ENCODE measurements around the gene ZNF865.

The ZNF865 gene

GRCh38 chr19:55647732-55648584 is 42.5 kb downstream of the ZNF865 start, which contains the start of gene CCDC106:
CCDC106 (plus strand) TSS chr19:55648212; CDS start chr19:55649047, 835 bp downstream.
- peak; percentile 28 for DNase-seq

DNA sequence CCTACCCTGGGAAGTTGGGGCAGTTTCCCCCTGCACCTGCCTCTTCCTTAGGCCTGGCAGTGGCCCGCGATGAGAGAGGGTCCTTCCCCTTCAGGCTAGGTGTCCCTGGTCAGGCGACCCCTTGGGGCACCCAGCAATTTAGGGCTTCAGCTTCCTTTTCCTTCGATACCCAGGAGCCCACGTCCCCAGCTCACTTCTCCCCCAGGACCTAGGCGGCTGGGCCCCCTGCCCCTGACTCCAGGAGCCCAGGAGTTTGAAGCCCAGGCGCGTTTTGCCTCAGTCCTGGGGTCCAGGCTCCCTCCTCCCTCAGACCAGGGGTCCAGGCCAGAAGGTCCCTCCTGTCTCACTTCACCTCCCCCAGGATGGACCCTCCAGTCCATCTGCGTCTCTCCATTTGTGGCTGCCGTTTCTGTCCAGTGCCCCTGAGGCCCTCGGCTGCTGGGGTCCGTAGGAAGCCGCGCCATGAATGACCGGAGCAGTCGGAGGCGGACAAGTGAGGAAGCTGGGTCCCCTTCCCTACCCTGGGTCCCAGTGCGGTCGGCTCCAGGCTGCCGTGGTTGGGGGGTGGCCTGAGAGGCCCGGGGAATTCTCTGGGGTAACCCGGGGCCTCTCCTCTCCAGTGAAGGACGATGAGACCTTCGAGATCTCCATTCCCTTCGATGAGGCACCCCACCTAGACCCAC is 43.3 kb downstream of the ZNF865 start:
- no peak for DNase-seq

DNA sequence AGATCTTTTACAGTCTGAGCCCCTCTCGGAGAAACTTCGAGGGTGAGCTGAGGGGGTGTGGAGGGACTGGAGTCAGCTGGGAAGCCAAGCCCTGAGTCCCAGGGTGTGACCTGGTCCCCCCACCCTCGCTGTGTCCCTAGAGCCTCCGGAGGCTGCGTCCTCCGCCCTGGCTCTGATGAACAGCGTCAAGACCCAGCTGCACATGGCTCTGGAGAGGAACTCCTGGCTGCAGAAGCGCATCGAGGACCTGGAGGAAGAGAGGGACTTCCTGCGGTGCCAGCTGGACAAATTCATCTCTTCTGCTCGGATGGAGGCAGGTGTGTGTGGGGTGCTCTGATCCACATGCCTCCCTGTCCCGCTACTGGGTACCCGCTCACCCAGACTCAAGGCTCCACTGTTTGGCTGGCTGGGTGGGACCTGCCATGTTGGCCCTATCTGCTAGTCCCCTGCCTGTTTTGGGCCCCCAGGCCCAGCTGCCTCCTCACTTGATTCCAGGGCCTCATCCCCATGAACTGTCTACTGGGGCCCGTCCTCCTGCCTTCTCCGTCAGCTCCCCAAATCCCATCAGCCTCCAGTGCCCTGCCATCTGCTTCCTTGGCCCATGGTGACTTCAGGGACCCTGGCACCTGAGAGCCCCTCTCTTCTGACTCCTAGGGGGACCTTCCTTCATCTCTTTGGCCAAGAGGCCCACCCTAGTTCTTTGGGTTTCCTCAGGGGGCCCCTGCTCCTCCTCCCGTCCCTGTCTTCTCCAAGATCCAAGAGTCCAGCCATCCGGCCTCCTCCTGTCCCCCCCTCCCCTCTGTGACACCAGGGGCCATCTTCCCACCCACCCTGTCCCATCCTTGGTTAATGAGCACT is 44.0 kb downstream of the ZNF865 start:
- DNase-seq: no peak

GRCh38 chr19:55650126-55650557 is 44.7 kb downstream of the ZNF865 start:
- DNase-seq: no peak

DNA sequence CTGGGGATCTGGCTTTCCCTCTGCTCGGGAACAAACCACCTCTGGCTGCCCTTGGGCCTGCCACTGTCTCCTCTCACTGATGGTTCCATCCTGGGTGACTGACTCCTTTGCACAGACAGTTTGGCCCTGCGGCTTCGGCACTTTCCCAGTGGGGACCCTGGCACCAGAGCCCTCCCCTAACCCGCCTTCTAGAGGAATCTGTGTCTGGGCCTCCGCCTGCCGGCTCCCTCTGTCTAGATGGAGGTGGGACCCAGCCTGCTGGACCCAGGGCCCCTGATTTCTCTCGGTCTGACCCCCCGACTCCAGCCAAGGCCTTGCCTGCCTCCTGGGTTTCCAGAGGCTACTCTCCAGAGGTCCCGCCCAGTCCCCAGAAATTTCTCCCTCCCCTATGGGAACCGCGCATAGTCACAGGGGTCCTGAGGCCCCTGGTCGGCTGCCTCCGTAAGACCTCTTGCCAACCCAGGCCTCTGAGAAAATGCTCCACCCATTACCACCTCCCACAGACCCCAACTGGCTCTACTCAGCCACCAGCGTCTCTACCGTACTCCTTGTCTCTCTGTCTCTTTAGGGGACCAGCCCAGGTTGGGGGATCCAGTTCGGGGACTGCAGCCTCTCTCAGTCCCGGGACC is 45.3 kb downstream of the ZNF865 start:
- no peak for DNase-seq

- no peak for DNase-seq
These were observed 45.8 kb downstream of the ZNF865 start for GRCh38 chr19:55651236-55651635.

GRCh38 chr19:55652311-55653128 is 47.1 kb downstream of the ZNF865 start:
- DNase-seq: no peak

DNA sequence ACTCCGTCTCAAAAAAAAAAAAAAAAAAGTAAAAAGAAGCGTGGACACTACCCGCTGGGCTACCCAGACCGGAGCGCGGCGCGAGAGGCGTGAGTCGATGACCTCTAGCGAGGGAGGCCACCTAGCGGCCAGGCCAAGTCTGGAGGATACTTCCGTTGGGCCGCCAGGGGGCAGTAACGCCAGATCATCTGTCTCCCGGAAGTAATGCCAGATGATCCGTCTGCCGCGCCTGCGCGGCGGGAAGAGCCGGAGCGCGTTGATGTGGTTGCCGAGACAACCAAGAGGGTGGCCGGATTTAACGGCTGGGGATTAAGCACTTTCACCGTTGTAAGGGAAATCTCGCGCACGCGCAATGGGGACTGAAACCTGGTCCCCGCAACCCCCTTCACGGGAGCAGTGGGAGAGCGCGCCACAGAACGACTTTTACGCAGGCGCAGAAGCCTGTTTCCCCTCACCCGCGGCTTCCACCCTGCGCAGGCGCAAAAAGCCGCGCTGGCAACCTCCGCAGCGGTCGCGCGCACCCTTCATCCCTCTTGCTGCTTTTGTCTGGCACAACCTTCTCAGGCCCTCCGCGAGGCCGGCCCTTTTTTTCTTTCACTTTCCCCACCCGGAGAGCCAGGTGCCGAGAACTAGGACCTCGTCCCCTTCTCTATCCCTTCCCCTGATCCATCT is 48.3 kb downstream of the ZNF865 start:
- peak; percentile 93 for DNase-seq

GRCh38 chr19:55654323-55654867 is 48.9 kb downstream of the ZNF865 start:
- DNase-seq: peak; percentile 93

DNA sequence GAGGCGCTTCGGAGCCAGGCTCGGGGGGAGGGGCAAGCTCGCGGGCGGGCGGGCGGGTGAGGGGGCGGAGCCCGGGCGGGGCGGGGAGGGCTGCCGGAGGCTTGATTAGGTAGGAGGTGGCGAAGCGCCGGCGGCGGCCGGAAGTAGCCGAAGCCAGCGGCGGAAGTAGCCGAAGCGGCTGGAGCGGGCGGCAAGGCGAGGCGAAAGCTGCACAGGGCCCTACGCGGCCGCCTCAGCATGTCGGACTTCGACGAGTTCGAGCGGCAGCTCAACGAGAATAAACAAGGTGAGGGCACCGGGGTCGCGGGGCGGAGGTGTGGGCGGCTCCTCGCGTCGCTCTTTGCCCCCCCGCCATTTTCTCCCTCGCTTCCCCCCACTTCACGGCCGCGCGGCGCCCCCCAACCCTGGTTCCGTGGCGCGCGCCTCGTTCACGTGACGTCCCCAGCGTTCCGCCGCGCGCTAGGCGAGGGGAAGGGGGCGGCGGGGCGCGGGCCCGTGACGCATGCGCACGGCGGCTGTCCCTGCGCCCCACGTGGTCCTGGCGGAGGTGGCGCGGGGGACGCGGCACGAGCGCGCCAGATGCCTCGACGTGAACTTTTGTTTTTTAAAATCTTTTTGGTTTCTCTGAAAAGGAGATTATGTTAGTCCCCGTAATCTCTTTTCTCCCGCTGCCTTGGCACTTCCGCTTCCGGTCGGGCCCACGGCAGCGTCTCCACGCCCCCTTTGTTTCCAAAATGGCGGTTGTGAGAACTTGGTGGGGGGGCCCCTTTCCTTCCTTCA is 49.6 kb downstream of the ZNF865 start, which contains the start of gene U2AF2:
U2AF2 (plus strand) TSS at position 168 of the 780 bp plus-strand sequence; CDS start at position 238, 70 bp downstream.
- peak; percentile 62 for DNase-seq

- no peak for DNase-seq
These were observed 50.2 kb downstream of the ZNF865 start for GRCh38 chr19:55655648-55656040.

- DNase-seq: no peak
These were observed 51.1 kb downstream of the ZNF865 start for GRCh38 chr19:55656552-55656951.

DNA sequence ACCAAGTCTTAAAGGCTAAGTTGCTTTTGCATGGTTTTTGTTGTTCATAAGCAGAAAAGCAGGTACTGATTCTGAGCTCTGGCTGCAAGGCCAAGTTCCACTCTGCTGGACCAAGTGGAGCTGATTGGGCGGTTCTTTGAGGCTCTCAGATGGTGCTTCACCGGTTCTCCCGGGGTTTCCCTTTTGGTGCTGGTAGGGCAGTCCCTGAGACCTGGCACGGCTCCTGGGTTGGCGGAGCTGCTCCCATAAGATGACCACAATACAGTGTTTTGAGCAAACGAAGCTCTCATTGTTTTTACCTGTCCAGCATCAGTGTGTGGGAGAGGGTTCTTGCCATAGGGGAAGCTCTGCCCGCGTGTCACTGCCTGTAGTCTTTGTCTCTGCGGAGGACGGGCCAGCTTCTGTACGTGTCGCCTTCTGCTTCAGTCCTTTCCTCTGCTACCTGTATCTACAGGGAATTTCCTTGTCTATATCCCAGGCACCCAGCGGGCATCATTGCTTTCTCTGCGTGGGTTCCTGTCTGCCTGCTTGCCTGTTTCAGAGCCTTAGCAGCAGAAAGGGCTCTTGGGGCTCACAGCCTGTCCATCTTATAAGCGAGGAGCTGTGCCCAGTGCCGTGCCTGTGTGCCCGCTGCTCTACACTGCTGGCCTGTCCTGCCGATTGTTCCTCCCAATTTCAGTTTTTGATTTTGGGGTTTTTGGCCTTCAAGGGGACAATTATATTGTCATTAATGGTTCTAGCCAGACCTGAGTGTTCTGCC is 51.7 kb downstream of the ZNF865 start:
- DNase-seq: no peak

DNA sequence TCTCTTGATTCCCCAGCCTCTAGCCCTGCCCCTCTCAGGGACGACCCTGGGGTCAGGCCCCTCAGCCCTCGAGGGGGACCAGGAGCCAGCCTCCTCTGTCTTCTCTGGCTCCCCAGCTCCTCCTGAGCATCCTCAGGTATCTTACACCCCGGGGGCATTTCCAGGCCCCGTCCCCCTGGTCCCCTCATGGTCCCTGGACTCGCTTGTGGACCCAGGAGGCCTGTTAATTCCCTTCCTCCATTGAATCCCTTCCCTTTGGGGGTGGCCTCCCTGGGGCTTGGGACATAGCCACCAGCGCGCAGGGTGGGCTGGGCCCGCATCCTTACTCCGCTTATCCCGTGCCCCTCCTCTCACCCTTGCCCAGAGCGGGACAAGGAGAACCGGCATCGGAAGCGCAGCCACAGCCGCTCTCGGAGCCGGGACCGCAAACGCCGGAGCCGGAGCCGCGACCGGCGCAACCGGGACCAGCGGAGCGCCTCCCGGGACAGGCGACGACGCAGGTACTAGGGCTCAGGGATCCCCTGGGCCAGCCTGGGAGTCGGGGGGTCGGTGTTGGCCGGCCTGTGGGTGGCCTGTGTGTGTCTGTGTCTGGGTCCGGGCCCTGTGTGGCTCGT is 53.5 kb downstream of the ZNF865 start:
- DNase-seq: no peak

DNA sequence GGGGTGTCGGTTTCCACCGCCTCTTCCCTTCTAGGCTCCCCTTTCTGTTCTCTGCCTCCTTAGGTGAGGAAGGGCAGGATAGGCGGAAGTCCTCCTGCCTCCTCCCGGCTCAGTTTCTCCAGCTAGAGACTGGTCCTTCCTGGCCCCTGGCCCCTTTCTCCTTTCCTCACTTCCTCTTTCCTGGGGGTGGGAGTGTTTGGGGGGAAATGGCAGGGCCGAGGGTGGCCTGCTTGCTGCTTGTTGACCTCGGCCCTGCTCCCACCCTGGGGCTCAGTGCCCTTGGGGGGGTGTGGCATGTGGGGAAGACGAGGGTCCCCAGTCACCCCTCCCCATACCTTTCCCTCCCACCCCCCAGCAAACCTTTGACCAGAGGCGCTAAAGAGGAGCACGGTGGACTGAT is 54.4 kb downstream of the ZNF865 start:
- DNase-seq: no peak

DNA sequence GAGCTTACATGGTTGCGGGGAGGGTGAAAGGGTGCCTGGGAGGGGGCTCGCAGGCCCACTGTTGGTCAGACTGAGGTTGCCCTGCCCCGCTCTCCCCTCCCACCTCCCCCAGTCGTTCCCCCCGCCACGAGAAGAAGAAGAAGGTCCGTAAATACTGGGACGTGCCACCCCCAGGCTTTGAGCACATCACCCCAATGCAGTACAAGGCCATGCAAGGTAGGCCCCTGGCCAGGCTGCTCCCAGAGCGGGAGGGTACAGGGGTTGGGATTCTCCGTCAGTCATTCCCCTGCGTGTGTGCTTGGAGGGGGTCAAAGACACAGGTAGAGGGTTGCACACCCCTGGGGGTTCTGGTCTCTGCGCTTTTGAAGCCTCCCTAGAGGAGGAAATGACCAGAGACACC is 55.0 kb downstream of the ZNF865 start:
- DNase-seq: no peak

DNA sequence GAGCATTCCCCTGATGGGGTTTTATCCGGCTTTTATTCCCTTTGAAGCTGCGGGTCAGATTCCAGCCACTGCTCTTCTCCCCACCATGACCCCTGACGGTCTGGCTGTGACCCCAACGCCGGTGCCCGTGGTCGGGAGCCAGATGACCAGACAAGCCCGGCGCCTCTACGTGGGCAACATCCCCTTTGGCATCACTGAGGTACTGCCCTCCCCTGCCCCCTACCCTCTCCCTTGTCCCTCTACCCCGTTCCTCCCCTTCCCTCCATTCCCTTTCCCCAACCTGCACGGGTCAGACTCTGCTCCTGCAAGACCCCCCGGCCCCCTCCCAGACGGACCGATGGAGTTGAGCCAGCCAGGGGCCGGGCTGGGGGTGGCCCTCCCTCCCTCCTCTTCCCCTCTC is 55.5 kb downstream of the ZNF865 start:
- DNase-seq: no peak

DNA sequence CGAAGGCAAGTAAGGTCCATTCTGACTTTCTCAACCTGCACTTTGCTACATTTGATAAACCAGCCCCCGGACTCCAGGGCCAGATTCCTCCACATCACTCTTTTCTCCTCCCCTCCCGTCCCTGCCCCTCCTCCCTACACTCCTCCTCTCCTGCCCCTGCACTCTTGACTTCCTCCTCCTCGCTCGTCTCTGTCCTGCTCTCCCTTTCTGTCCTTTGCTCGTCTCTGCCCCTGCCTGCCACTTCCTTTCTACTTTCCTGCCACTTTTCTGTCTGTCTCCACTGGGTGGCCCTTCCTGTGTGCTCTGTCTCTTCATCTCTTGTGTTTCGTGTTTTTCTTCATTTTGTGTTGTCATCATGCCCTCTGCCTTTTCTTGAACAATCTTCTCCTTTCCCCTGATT is 56.4 kb downstream of the ZNF865 start:
- no peak for DNase-seq
